ENCODE measurements around the gene FBXO24. TPM values are rescaled to one million over a fixed set of nuclear protein-coding genes. Genes with fewer than 3 reads are reported as not detected.
A peak's percentile ranks its signal among the peaks of the same experiment; 100 is the strongest.
"Not testable (repeated sequence)": the region's sequence is repeated elsewhere in the genome, so short reads cannot be mapped to it uniquely, and the experiment has no call there.

Gene FBXO24, protein sequence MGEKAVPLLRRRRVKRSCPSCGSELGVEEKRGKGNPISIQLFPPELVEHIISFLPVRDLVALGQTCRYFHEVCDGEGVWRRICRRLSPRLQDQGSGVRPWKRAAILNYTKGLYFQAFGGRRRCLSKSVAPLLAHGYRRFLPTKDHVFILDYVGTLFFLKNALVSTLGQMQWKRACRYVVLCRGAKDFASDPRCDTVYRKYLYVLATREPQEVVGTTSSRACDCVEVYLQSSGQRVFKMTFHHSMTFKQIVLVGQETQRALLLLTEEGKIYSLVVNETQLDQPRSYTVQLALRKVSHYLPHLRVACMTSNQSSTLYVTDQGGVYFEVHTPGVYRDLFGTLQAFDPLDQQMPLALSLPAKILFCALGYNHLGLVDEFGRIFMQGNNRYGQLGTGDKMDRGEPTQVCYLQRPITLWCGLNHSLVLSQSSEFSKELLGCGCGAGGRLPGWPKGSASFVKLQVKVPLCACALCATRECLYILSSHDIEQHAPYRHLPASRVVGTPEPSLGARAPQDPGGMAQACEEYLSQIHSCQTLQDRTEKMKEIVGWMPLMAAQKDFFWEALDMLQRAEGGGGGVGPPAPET
- polyA plus RNA-seq (0.19 to 0.34 TPM (median 0.22 TPM) in 3 replicates), polyA minus RNA-seq (0.63 to 1.7 TPM in 2 of 3 replicates, not detected in the other)
- polyA plus RNA-seq (2011; ENCODE audit: low read depth), result 0.26 TPM
- 0.13 and 0.22 TPM in 2 replicates for polyA plus RNA-seq (2011; cell fraction: cytosol; rRNA removed)
- 0.19 and 0.61 TPM in 2 replicates for polyA plus RNA-seq (2011; cell fraction: nucleus; rRNA removed)
- polyA plus RNA-seq (2012; ENCODE audit: low replicate concordance), result 0.14 and 0.17 TPM in 2 replicates
- polyA minus RNA-seq (2011; cell fraction: cytosol; rRNA and poly(A)+ RNA removed), result not detected
- polyA minus RNA-seq (2011; cell fraction: nucleus; rRNA and poly(A)+ RNA removed), result not detected in 2 replicates

DNA sequence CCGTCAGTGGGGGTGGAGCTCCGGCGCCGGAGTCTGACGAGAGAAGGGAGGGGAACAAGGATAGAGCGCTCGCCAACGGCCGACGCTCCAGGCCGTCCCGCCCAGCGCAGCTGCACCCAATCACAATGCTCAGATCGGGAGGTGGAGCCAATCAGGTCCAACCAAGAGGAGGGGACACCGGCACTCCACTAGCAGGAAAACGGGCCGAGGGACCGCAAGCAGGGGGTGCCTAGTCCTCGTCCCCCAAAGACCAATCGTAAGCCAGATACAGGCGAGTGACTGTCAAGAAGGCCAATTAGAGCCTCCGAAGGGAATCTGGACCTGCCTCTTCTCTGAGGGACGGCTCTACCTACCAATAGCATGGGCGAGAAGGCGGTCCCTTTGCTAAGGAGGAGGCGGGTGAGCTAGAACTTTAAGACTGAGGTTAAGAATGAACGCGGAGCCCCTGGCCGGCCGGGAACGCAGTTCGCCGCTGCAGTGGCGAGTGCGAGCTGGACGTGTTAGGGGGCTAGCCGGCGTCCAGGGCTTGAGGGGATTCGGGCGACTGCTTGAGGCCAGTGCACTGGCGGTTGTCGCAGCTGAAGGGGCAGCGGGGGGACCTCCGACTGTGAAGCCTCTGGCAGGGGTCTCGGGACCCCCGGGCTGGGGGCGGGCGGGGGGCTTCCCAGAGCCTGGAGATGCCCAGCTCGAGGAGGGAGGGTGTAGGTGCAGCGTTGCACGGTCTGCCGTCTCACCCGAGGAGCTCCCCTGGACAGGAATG is at the start of gene FBXO24:
Gene FBXO24, plus strand, starts transcription at position 63 of the 760 bp plus-strand sequence. Its CDS starts 298 bp downstream, at position 361.
- Histone ChIP-seq H3K4me1 (ENCODE audit: control insufficient read depth, extremely low read depth, insufficient read depth, low read length) (peaks cover 32% of the 10 kb centered on the region), H3K4me3 (ENCODE audit: control insufficient read depth in 2 of 3, extremely low read depth in 1 of 3, insufficient read depth in 2 of 3, low read depth in 1 of 3, low read length in 3 of 3) (peak within 1 kb of the TSS; percentile 88 to 96 (median 90))
- peak; percentile 100 for DNase-seq (ENCODE audit: low read depth, low spot score)

DNA sequence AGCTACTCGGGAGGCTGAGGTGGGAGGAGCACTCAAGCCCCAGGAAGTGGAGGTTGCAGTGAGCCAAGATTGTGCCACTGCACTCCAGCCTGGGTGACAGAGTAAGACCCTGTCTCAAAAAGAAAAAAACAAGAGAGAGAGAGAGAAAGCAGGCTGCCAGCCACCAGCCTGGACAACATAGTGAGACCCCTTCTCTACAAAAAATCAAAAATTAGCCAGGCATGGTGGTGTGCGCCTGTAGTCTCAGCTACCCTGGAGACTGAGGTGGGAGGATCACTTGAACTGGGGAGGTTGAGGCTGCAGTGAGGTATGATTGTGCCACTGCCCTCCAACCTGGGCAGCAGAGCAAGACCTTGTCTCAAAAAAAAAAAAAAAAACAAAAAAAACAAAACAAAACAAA is 49.4 kb upstream of the FBXO24 start:
- FAIRE-seq; H3K9me1 ChIP-seq (ENCODE audit: control insufficient read depth, extremely low read depth, insufficient read depth, low read length); H3K36me3 ChIP-seq (ENCODE audit: control insufficient read depth in 2 of 2, extremely low read depth in 1 of 2, insufficient read depth in 2 of 2, low read length in 2 of 2); H3K79me2 ChIP-seq (ENCODE audit: control insufficient read depth, insufficient read depth, low read length); H4K20me1 ChIP-seq (ENCODE audit: control insufficient read depth, extremely low read depth, insufficient read depth, low read length); H3K27ac ChIP-seq (ENCODE audit: control insufficient read depth, insufficient read depth, low read length); H3K27me3 ChIP-seq (ENCODE audit: control insufficient read depth, extremely low read depth, insufficient read depth, low read length); H3K4me2 ChIP-seq (ENCODE audit: control insufficient read depth, extremely low read depth, insufficient read depth, low read depth, low read length); H2AFZ ChIP-seq (ENCODE audit: control insufficient read depth, low read length); DNase-seq (ENCODE audit: low read depth, low spot score); H3K9ac ChIP-seq (ENCODE audit: control insufficient read depth, extremely low read depth, insufficient read depth, low read length); H3K4me1 ChIP-seq (ENCODE audit: control insufficient read depth, extremely low read depth, insufficient read depth, low read length); dilution Hi-C loops (cut with MboI; ENCODE audit: extremely low pct_ligation_motif_present, low sequenced_read_pairs); H3K4me3 ChIP-seq (ENCODE audit: control insufficient read depth in 2 of 3, extremely low read depth in 1 of 3, insufficient read depth in 2 of 3, low read depth in 1 of 3, low read length in 3 of 3); H3K9me3 ChIP-seq (ENCODE audit: control insufficient read depth, low read depth, low read length): not testable (repeated sequence)

More for the DNA sequence above, at the start of gene FBXO24:
- Histone ChIP-seq H3K79me2 (ENCODE audit: control insufficient read depth, insufficient read depth, low read length) (peaks cover 13% of the 10 kb centered on the region), H3K36me3 (ENCODE audit: control insufficient read depth in 2 of 2, extremely low read depth in 1 of 2, insufficient read depth in 2 of 2, low read length in 2 of 2) (peaks cover 5 to 16% of the 10 kb centered on the region in 2 experiments), H3K4me2 (ENCODE audit: control insufficient read depth, extremely low read depth, insufficient read depth, low read depth, low read length) (peak within 1 kb of the TSS; percentile 99), H3K27me3 (ENCODE audit: control insufficient read depth, extremely low read depth, insufficient read depth, low read length) (peaks cover 8% of the 10 kb centered on the region), H3K27ac (ENCODE audit: control insufficient read depth, insufficient read depth, low read length) (peak within 1 kb of the TSS; percentile 88), H3K9me3 (ENCODE audit: control insufficient read depth, low read depth, low read length) (no peaks in the 10 kb centered on the region), H3K9me1 (ENCODE audit: control insufficient read depth, extremely low read depth, insufficient read depth, low read length) (no peaks in the 10 kb centered on the region), H3K9ac (ENCODE audit: control insufficient read depth, extremely low read depth, insufficient read depth, low read length) (peak within 1 kb of the TSS; percentile 90), H4K20me1 (ENCODE audit: control insufficient read depth, extremely low read depth, insufficient read depth, low read length) (peaks cover 8% of the 10 kb centered on the region), H2AFZ (ENCODE audit: control insufficient read depth, low read length) (peak within 1 kb of the TSS; percentile 95)
- FAIRE-seq, result peak; percentile 93
- TF ChIP-seq, protein P1, sequence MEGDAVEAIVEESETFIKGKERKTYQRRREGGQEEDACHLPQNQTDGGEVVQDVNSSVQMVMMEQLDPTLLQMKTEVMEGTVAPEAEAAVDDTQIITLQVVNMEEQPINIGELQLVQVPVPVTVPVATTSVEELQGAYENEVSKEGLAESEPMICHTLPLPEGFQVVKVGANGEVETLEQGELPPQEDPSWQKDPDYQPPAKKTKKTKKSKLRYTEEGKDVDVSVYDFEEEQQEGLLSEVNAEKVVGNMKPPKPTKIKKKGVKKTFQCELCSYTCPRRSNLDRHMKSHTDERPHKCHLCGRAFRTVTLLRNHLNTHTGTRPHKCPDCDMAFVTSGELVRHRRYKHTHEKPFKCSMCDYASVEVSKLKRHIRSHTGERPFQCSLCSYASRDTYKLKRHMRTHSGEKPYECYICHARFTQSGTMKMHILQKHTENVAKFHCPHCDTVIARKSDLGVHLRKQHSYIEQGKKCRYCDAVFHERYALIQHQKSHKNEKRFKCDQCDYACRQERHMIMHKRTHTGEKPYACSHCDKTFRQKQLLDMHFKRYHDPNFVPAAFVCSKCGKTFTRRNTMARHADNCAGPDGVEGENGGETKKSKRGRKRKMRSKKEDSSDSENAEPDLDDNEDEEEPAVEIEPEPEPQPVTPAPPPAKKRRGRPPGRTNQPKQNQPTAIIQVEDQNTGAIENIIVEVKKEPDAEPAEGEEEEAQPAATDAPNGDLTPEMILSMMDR (optimal IDR thresholded peaks at IDR 0.05 in 1 of 3, IDR thresholded peaks at IDR 0.05 in 1 of 3, conservative IDR thresholded peaks at IDR 0.05 in 1 of 3; ENCODE audit: extremely low read depth in 1 of 3, insufficient read depth in 2 of 3, low read length in 3 of 3), result no peak
- TF ChIP-seq EZH2 (IDR thresholded peaks at IDR 0.05; ENCODE audit: low read length), result no peak
- dilution Hi-C loops (cut with MboI; ENCODE audit: extremely low pct_ligation_motif_present, low sequenced_read_pairs), result no loop called here
